Mesenchymal stem cell (in vitro differentiated cells and primary cell): ENCODE measurements around the gene CHI3L1.

Source experiments
- DNase-seq: peaks from one replicate; pipeline ENCODE4 v3.0.0-alpha.2; 2013
- H2AFZ ChIP-seq: one replicate; pipeline ENCODE4 v1.6.1; 2013; ENCODE audit warnings: low read depth, mild to moderate bottlenecking, control low read depth, inconsistent platforms, low read length, moderate library complexity
- H2AK5ac ChIP-seq: 2 replicates; pipeline ENCODE4 v1.6.1; 2013; ENCODE audit warnings: low read length, moderate library complexity, mild to moderate bottlenecking, inconsistent platforms; ENCODE audit not compliant: severe bottlenecking
- H2BK120ac ChIP-seq: one replicate; pipeline ENCODE4 v1.6.1; 2013; ENCODE audit warnings: low read depth, mild to moderate bottlenecking, inconsistent platforms, low read length, moderate library complexity
- H2BK12ac ChIP-seq, 2 experiments: one replicate each; pipeline ENCODE4 v1.6.1; 2013; ENCODE audit warnings: inconsistent platforms in 2 of 2, low read length in 2 of 2, mild to moderate bottlenecking in 2 of 2, moderate library complexity in 2 of 2, control low read depth in 1 of 2
- H2BK15ac ChIP-seq: one replicate; pipeline ENCODE4 v1.6.1; 2013; ENCODE audit warnings: mild to moderate bottlenecking, low read depth, inconsistent platforms; ENCODE audit not compliant: poor library complexity, severe bottlenecking
- H2BK5ac ChIP-seq: 2 replicates; pipeline ENCODE4 v1.6.1; 2013; ENCODE audit warnings: low read depth, mild to moderate bottlenecking, low read length, control low read depth, inconsistent platforms; ENCODE audit not compliant: poor library complexity, severe bottlenecking
- H3K14ac ChIP-seq, 2 experiments: one replicate each; pipeline ENCODE4 v1.6.1; 2013; ENCODE audit warnings: inconsistent platforms in 2 of 2, low read length in 2 of 2, control low read depth in 1 of 2, mild to moderate bottlenecking in 1 of 2, moderate library complexity in 1 of 2
- H3K18ac ChIP-seq, 2 experiments: one replicate each; pipeline ENCODE4 v1.6.1; 2013; ENCODE audit warnings: inconsistent platforms in 2 of 2, low read length in 2 of 2, control low read depth in 1 of 2, low read depth in 1 of 2, mild to moderate bottlenecking in 1 of 2
- H3K23ac ChIP-seq, 2 experiments: one replicate each; pipeline ENCODE4 v1.6.1; 2013; ENCODE audit warnings: inconsistent platforms in 2 of 2, low read length in 2 of 2, mild to moderate bottlenecking in 2 of 2, moderate library complexity in 2 of 2, control low read depth in 1 of 2
- H3K27ac ChIP-seq: 2 replicates; pipeline ENCODE4 v1.5.1; 2013; ENCODE audit warnings: mild to moderate bottlenecking, moderate library complexity, low read length, control low read depth, inconsistent platforms; ENCODE audit not compliant: poor library complexity, severe bottlenecking
- H3K27me3 ChIP-seq, 2 experiments: 2 replicates each; pipeline versions ENCODE4 v1.6.1 to v1.7.0; 2013; ENCODE audit warnings: low read length in 2 of 2, mild to moderate bottlenecking in 2 of 2, moderate library complexity in 2 of 2, control low read depth in 1 of 2, inconsistent platforms in 1 of 2; ENCODE audit not compliant: control insufficient read depth in 1 of 2, insufficient read depth in 1 of 2
- H3K36me3 ChIP-seq, 2 experiments: 2 replicates each; pipeline versions ENCODE4 v1.6.1 to v1.7.0; 2013; ENCODE audit warnings: low read length in 2 of 2, control low read depth in 1 of 2, inconsistent platforms in 1 of 2, low read depth in 1 of 2, mild to moderate bottlenecking in 1 of 2; ENCODE audit not compliant: insufficient read depth in 2 of 2, control insufficient read depth in 1 of 2
- H3K4ac ChIP-seq, 2 experiments: one replicate each; pipeline ENCODE4 v1.6.1; 2013; ENCODE audit warnings: inconsistent platforms in 2 of 2, low read length in 2 of 2, mild to moderate bottlenecking in 2 of 2, moderate library complexity in 2 of 2, control low read depth in 1 of 2, low read depth in 1 of 2
- H3K4me1 ChIP-seq: 2 replicates; pipeline ENCODE4 v1.6.1; 2013; ENCODE audit warnings: low read depth, low read length, control low read depth; ENCODE audit not compliant: control insufficient read depth, insufficient read depth
- H3K4me2 ChIP-seq: 2 replicates; pipeline ENCODE4 v1.6.1; 2013; ENCODE audit warnings: low read length, mild to moderate bottlenecking, inconsistent platforms; ENCODE audit not compliant: poor library complexity, severe bottlenecking
- H3K4me3 ChIP-seq, 2 experiments: 2 replicates each; pipeline versions ENCODE4 v1.5.1 to v1.7.0; 2013; ENCODE audit warnings: low read length in 2 of 2, mild to moderate bottlenecking in 2 of 2, control low read depth in 1 of 2, low read depth in 1 of 2; ENCODE audit not compliant: insufficient read depth in 1 of 2
- H3K79me1 ChIP-seq: replicated peaks from 2 replicates; pipeline ENCODE4 v1.6.1; 2013; ENCODE audit warnings: mild to moderate bottlenecking, control low read depth, low read length, inconsistent platforms; ENCODE audit not compliant: poor library complexity, severe bottlenecking
- H3K9ac ChIP-seq: 2 replicates; pipeline ENCODE4 v1.7.0; 2013; ENCODE audit warnings: mild to moderate bottlenecking, low read length, moderate library complexity
- H3K9me3 ChIP-seq: 2 replicates; pipeline ENCODE4 v1.7.0; 2013; ENCODE audit warnings: mild to moderate bottlenecking, low read length; ENCODE audit not compliant: control insufficient read depth
- H4K8ac ChIP-seq: one replicate; pipeline ENCODE4 v1.6.1; 2013; ENCODE audit warnings: inconsistent platforms, mild to moderate bottlenecking, low read length, moderate library complexity
- H4K91ac ChIP-seq: one replicate; pipeline ENCODE4 v1.6.1; 2013; ENCODE audit warnings: mild to moderate bottlenecking, low read length, inconsistent platforms
- WGBS: methylation state at CpG from one replicate; pipeline ENCODE4 v1.1.7; 2013; ENCODE audit warnings: mixed read lengths; 5-methylcytosine and 5-hydroxymethylcytosine counted together

CHI3L1 gene

GRCh38 chr1:203210988-203211387, 24.5 kb upstream of the CHI3L1 start:
- H3K4me2 ChIP-seq = no peak overlapping the region

GRCh38 chr1:203210350-203210749, 23.8 kb upstream of the CHI3L1 start:
- Histone ChIP-seq H3K4me2 (no peak overlapping the region), H3K9me3 (no peaks in the 10 kb centered on the region), H4K91ac (no peak overlapping the region), H3K4me1 (peaks cover 4% of the 10 kb centered on the region), H2AK5ac (no peak overlapping the region), H3K79me1 (no peaks in the 10 kb centered on the region), H2BK15ac (no peak overlapping the region), H2BK120ac (no peak overlapping the region), H3K14ac (no peak overlapping the region), H2BK12ac (no peak overlapping the region), H3K27ac (no peak overlapping the region), H3K36me3 (peaks cover 0 to 3% of the 10 kb centered on the region in 2 experiments), H2AFZ (no peak overlapping the region), H3K18ac (no peak overlapping the region), H2BK5ac (no peak overlapping the region), H3K4me3 (no peak overlapping the region), H3K27me3 (no peaks in the 10 kb centered on the region), H3K23ac (no peak overlapping the region), H3K4ac (no peak overlapping the region), H4K8ac (no peak overlapping the region), H3K9ac (no peak overlapping the region)
- DNase-seq = no peak

More at GRCh38 chr1:203210988-203211387, 24.5 kb upstream of the CHI3L1 start:
- Histone ChIP-seq H4K8ac (no peak overlapping the region), H4K91ac (no peak overlapping the region), H3K79me1 (no peaks in the 10 kb centered on the region), H2BK15ac (no peak overlapping the region), H3K27me3 (no peaks in the 10 kb centered on the region), H2BK120ac (no peak overlapping the region), H3K36me3 (peaks cover 0 to under 1% of the 10 kb centered on the region in 2 experiments), H3K27ac (no peak overlapping the region), H3K9me3 (no peaks in the 10 kb centered on the region), H3K4ac (no peak overlapping the region), H2BK12ac (no peak overlapping the region), H2AFZ (no peak overlapping the region), H2BK5ac (no peak overlapping the region), H3K9ac (no peak overlapping the region), H3K23ac (no peak overlapping the region), H3K4me3 (no peak overlapping the region), H2AK5ac (no peak overlapping the region), H3K18ac (no peak overlapping the region), H3K4me1 (peaks cover 7% of the 10 kb centered on the region), H3K14ac (no peak overlapping the region)
- no peak for DNase-seq

- WGBS = 100% methylated on average over 1 of the region's 1 CpG
- H2AFZ ChIP-seq = no peak overlapping the region
These were observed 21.7 kb upstream of the CHI3L1 start for GRCh38 chr1:203208181-203208580.

GRCh38 chr1:203207751-203208150, 21.2 kb upstream of the CHI3L1 start:
- no peak for DNase-seq
- H3K27me3 ChIP-seq = no peaks in the 10 kb centered on the region
- 60% methylated on average over 2 of the region's 2 CpGs for WGBS

More at GRCh38 chr1:203208181-203208580, 21.7 kb upstream of the CHI3L1 start:
- Histone ChIP-seq H2AK5ac (no peak overlapping the region), H3K4me1 (peaks cover 4% of the 10 kb centered on the region), H3K23ac (no peak overlapping the region), H2BK15ac (no peak overlapping the region), H2BK12ac (no peak overlapping the region), H3K27me3 (no peaks in the 10 kb centered on the region), H3K14ac (no peak overlapping the region), H3K4ac (no peak overlapping the region), H3K4me2 (no peak overlapping the region), H4K8ac (no peak overlapping the region), H2BK120ac (no peak overlapping the region), H2BK5ac (no peak overlapping the region), H3K18ac (no peak overlapping the region), H3K27ac (no peak overlapping the region), H3K4me3 (no peak overlapping the region), H3K79me1 (no peaks in the 10 kb centered on the region), H3K9me3 (no peaks in the 10 kb centered on the region), H3K9ac (no peak overlapping the region), H3K36me3 (peaks cover 0 to 3% of the 10 kb centered on the region in 2 experiments), H4K91ac (no peak overlapping the region)
- no peak for DNase-seq

More at GRCh38 chr1:203207751-203208150, 21.2 kb upstream of the CHI3L1 start:
- H3K9me3 ChIP-seq = no peaks in the 10 kb centered on the region
- H3K4ac ChIP-seq = no peak overlapping the region
- no peak overlapping the region for H3K23ac ChIP-seq
- no peaks in the 10 kb centered on the region for H3K79me1 ChIP-seq
- H3K4me2 ChIP-seq = no peak overlapping the region
- H3K18ac ChIP-seq = no peak overlapping the region
- H2BK12ac ChIP-seq = no peak overlapping the region
- H3K14ac ChIP-seq = no peak overlapping the region
- H4K91ac ChIP-seq = no peak overlapping the region
- H3K4me3 ChIP-seq = no peak overlapping the region
- H2BK15ac ChIP-seq = no peak overlapping the region
- H2BK120ac ChIP-seq = no peak overlapping the region
- no peak overlapping the region for H2AFZ ChIP-seq
- H3K36me3 ChIP-seq = peaks cover 0 to 3% of the 10 kb centered on the region in 2 experiments
- no peak overlapping the region for H2AK5ac ChIP-seq
- H3K9ac ChIP-seq = no peak overlapping the region
- no peak overlapping the region for H2BK5ac ChIP-seq
- H3K4me1 ChIP-seq = peaks cover 4% of the 10 kb centered on the region
- H4K8ac ChIP-seq = no peak overlapping the region
- H3K27ac ChIP-seq = no peak overlapping the region
